Measurements from ENCODE around the gene NTRK1.

DNA sequence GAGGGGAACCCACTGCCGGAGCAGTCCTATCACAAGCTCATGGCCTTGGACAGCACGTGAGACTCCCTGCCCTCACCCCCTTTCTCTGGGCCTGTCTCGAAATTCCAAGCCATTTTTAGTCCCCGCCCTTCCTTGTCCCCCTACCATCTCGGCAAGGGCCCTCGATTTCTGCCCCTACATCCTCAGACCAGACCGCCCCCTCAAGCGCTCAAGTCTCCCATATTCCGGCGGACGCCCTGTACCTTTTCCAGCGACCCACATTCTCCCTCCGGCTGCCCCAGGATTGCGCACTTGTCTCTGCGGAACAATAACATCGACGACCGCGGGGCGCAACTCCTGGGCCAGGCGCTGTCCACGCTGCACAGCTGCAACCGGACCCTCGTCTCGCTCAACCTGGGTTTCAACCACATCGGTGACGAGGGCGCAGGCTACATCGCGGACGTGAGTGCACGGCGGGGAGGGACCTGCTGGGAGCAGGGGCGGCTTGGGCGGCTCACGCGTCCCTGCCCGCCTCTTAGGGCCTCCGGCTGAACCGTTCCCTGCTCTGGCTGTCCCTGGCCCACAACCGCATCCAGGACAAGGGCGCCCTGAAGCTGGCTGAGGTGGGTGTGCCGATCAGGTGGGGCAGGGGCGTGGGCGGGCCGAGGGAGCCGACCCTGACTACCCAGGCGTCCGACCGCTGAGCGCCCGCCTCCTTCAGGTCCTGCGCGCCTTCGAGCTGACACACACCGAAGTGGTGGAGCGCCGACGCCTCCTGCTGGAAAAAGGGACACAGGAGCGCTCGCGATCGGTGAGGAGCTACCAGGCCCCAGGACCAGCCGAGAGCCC, 66.8 kb downstream of the NTRK1 start:
- TF ChIP-seq YY1 (IDR thresholded peaks at IDR 0.05; ENCODE audit: insufficient read depth, insufficient read length), result no peak
- peak; percentile 82 for TF ChIP-seq SUZ12 (IDR thresholded peaks at IDR 0.05; ENCODE audit: extremely low read depth, insufficient read depth, insufficient read length)

Measured in NT2/D1 (cell line).